GM19043 (cell line): Measurements from ENCODE around the gene CHRM1.
"Not testable (repeated sequence)": the region's sequence is repeated elsewhere in the genome, so short reads cannot be mapped to it uniquely, and the experiment has no call there.

Experiments used
- ATAC-seq: cut with Tn5 transposase; IDR thresholded peaks from one replicate; pipeline ENCODE4 v1.9.1; 2021; ENCODE audit warnings: low read depth; ENCODE audit not compliant: unreplicated experiment

Gene CHRM1

GRCh38 chr11:62880231-62880802 lies 40.8 kb downstream of the CHRM1 start:
- ATAC-seq: peak; percentile 12

DNA sequence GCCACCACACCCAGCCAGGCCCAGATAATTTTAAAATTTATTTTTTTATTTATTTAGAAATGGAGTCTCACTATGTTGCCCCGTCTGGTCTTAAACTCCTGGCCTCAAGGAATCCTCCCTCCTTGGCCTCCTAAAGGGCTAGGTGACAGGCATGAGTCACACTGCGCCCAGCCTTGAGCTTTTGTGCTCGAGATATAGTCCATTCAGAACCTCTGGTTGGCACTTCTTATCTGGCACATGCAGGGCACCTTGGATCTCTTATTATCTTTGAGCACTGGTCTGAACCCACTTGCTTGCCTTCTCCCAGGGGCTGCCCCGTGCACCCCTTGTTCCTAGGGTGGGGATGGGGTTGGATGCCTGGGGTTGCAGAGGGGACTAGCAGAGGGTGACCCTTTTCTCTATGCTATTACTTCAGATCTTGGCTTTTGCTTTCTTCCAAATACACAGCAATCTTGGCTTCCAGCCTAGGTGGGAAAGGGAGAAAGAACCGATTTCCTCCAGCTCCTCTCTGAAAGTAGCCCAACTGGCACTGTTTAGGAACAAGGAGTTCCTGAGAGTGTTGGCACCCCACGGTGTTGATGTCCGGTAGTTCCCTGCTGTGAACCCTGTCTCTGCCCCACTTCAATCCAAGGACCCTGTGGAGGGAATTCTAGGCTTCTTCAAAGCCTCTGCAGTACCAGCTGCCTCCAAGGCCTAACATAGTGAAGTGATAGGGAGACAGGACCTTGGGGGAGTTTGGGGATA lies 41.8 kb downstream of the CHRM1 start:
- no peak for ATAC-seq

DNA sequence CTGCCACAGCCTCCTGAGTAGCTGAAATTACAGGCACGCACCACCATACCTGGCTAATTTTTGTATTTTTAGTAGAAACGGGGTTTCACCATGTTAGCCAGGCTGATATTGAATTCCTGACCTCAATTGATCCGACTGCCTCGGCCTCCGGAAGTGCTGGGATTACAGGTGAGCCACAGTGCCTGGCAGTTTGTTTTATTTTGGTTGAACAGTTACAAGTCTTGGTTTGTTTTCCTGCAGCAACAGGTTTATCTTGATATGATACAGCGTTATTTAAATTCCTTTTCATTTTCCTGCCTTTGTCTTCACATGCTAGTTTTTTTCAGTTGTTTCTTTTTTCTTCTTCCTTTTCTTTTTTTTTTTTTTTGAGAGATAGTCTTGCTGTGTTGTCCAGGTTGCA lies 44.5 kb downstream of the CHRM1 start:
- ATAC-seq: no peak

GRCh38 chr11:62875698-62876478 lies 45.3 kb downstream of the CHRM1 start:
- no peak for ATAC-seq

GRCh38 chr11:62874851-62875250 lies 46.3 kb downstream of the CHRM1 start:
- no peak for ATAC-seq

DNA sequence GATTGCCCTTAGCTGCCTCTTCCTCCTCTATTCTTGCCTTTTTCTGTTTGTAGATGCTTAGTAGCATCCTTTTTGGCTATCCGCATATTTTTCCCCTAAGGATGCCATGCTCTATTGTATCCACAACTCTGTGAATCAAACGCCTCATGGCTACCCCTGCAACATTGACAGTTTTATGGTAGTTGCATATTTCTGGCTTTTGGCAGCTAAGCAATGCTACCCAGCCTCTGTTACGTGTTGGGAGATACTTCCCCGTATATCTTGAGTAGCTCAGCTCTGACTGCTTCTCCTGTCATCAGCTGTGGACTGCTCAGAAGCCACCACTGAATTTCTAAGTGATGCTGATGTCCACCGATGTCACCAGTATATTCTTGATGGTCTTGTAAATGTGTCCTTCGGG lies 55.5 kb downstream of the CHRM1 start:
- no peak for ATAC-seq

GRCh38 chr11:62863687-62864335 lies 57.4 kb downstream of the CHRM1 start:
- ATAC-seq: no peak

GRCh38 chr11:62861564-62862192 lies 59.5 kb downstream of the CHRM1 start:
- not testable (repeated sequence) for ATAC-seq

- no peak for ATAC-seq
Observed at GRCh38 chr11:62860835-62861563, 60.2 kb downstream of the CHRM1 start.

DNA sequence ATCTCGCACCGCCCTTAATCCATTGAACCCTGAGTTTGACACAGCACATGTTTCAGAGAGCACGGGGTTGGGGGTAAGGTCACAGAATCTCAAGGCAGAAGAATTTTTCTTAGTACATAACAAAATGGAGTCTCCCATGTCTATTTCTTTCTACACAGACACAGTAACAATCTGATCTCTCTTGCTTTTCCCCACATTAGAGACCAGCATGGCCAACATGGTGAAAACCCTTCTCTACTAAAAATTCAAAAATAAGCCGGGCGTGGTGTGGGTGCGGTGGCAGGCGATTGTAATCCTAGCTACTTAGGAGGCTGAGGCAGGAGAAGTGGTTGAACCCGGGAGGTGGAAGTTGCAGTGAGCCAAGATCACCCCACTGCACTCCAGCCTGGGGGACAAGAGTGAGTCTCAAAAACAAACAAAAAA lies 61.9 kb downstream of the CHRM1 start:
- ATAC-seq: not testable (repeated sequence)
